Measurements from ENCODE around the gene RASA3. TPM values are rescaled to one million over a fixed set of nuclear protein-coding genes. Genes with fewer than 3 reads are reported as not detected.

Gene RASA3
- total RNA-seq, 1 experiment from 2014 or later: 22.3 TPM

- no peak for ATAC-seq
- POLR2A ChIA-PET: no interaction called here
- H3K27ac Mint-ChIP-seq: peak overlapping the region; percentile 41
- no peaks in the 10 kb centered on the region for H3K36me3 Mint-ChIP-seq
- H3K4me1 Mint-ChIP-seq: peaks cover 4% of the 10 kb centered on the region
- no peaks in the 10 kb centered on the region for H3K9me3 Mint-ChIP-seq
- H3K4me3 Mint-ChIP-seq: no peak overlapping the region
- CTCF ChIA-PET: interaction anchor here (0.6 to 0.9 kb wide), 2 partner anchors 42 to 168 kb away, joined by 3 read pairs; no protein-coding TSS in a partner anchor
- DNase-seq (ENCODE audit: low spot score): no peak
- TF ChIP-seq ZNF121 (CRISPR knock-in tag; IDR thresholded peaks at IDR 0.05) (no peak), ZNF138 (CRISPR knock-in tag; conservative IDR thresholded peaks at IDR 0.05) (no peak), NFATC4 (CRISPR knock-in tag; IDR thresholded peaks at IDR 0.05) (no peak), SP1 (CRISPR knock-in tag; conservative IDR thresholded peaks at IDR 0.05) (no peak), ATF1 (CRISPR knock-in tag; IDR thresholded peaks at IDR 0.05) (no peak), PRRX2 (CRISPR knock-in tag; IDR thresholded peaks at IDR 0.05) (no peak), ZNF425 (CRISPR knock-in tag; conservative IDR thresholded peaks at IDR 0.05) (no peak), RORB (CRISPR knock-in tag; IDR thresholded peaks at IDR 0.05) (no peak), ATF6 (CRISPR knock-in tag; IDR thresholded peaks at IDR 0.05) (no peak), NFYB (CRISPR knock-in tag; conservative IDR thresholded peaks at IDR 0.05; ENCODE audit: low read depth) (no peak), USF2 (CRISPR knock-in tag; IDR thresholded peaks at IDR 0.05) (no peak), ETV6 (CRISPR knock-in tag; IDR thresholded peaks at IDR 0.05) (no peak), ZMAT4 (CRISPR knock-in tag; IDR thresholded peaks at IDR 0.05) (no peak), ZSCAN18 (CRISPR knock-in tag; IDR thresholded peaks at IDR 0.05) (no peak), GABPB1 (CRISPR knock-in tag; IDR thresholded peaks at IDR 0.05) (no peak), ESRRA (CRISPR knock-in tag; IDR thresholded peaks at IDR 0.05; ENCODE audit: borderline replicate concordance) (no peak)
- H3K27me3 Mint-ChIP-seq (ENCODE audit: low read depth): no peaks in the 10 kb centered on the region
These were observed 74.2 kb downstream of the RASA3 start for GRCh38 chr13:114058051-114058867.

GRCh38 chr13:114057166-114058050 is 75.0 kb downstream of the RASA3 start:
- peaks cover 4% of the 10 kb centered on the region for H3K4me1 Mint-ChIP-seq
- H3K36me3 Mint-ChIP-seq: no peaks in the 10 kb centered on the region
- TF ChIP-seq ZNF423 (CRISPR knock-in tag; IDR thresholded peaks at IDR 0.05): peak; percentile 74
- TF ChIP-seq ESRRA (CRISPR knock-in tag; IDR thresholded peaks at IDR 0.05; ENCODE audit: borderline replicate concordance): no peak
- CTCF ChIA-PET: no interaction called here
- ATAC-seq (no peak; the same call in 1 of the 2 replicates), DNase-seq (ENCODE audit: low spot score) (no peak)
- no peaks in the 10 kb centered on the region for H3K27me3 Mint-ChIP-seq (ENCODE audit: low read depth)
- H3K9me3 Mint-ChIP-seq: no peaks in the 10 kb centered on the region
- no peak overlapping the region for H3K27ac Mint-ChIP-seq
- POLR2A ChIA-PET: no interaction called here
- no peak overlapping the region for H3K4me3 Mint-ChIP-seq
